ENCODE measurements around the gene TMEM168. TPM values are rescaled to one million over a fixed set of nuclear protein-coding genes. Genes with fewer than 3 reads are reported as not detected.

The TMEM168 gene
- total and polyA plus RNA-seq, 2 of the 13 experiments (the other 11 are each of a cell fraction or from before 2014, with no cell fraction given): 8.7 to 15.7 TPM

DNA sequence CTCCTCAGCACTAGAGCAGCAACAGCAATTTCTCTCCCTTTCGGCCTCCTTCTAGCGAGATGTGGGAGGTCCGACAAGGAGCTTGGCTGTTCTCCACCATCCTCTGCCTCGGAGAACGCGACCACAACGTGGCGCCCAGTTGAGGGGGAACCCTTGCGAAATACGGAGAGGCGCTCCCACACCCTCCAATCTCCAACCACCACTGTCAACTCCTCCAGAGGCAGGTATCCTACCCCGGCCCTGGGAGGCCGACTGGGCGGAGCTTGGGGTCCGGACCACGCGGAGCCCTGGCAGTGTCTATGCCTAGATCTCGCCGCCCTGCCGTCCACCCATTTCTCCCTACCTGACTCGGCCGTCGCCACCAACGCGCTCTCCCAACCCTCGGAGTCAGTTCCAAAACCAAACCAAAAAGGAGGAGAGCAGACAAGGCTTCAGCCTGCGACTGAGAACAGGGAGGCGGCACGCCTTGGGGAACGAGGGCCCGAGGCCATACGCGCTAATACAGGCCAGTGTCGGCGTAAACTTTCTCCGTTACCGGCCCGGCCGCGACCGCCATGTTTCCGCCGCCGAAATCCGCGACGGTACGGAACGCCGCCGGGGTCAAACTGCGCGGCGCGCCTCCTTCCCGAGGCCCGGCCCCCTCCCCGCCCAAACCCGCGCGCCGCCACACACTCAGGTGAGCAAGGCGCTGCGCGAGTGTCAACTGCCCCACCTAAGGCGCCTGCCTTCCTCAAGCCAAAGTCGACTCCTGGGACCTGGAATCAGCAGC lies at the start of gene TMEM168 (continued):
- TF ChIP-seq ZNF616 (CRISPR knock-in tag; IDR thresholded peaks at IDR 0.05; ENCODE audit: low read depth): peak; percentile 80; the same call in 1 of the 2 replicates
- TF ChIP-seq SNAI1 (CRISPR knock-in tag; IDR thresholded peaks at IDR 0.05; ENCODE audit: borderline replicate concordance): no peak
- TF ChIP-seq RFXAP (CRISPR knock-in tag; IDR thresholded peaks at IDR 0.05; ENCODE audit: borderline replicate concordance): no peak
- no peak for TF ChIP-seq PTBP1 (IDR thresholded peaks at IDR 0.05; ENCODE audit: low read depth, low read length, poor library complexity, severe bottlenecking)
- TF ChIP-seq ZNF451 (CRISPR knock-in tag; IDR thresholded peaks at IDR 0.05): no peak; the same call in 1 of the 2 replicates
- TF ChIP-seq, protein P1, sequence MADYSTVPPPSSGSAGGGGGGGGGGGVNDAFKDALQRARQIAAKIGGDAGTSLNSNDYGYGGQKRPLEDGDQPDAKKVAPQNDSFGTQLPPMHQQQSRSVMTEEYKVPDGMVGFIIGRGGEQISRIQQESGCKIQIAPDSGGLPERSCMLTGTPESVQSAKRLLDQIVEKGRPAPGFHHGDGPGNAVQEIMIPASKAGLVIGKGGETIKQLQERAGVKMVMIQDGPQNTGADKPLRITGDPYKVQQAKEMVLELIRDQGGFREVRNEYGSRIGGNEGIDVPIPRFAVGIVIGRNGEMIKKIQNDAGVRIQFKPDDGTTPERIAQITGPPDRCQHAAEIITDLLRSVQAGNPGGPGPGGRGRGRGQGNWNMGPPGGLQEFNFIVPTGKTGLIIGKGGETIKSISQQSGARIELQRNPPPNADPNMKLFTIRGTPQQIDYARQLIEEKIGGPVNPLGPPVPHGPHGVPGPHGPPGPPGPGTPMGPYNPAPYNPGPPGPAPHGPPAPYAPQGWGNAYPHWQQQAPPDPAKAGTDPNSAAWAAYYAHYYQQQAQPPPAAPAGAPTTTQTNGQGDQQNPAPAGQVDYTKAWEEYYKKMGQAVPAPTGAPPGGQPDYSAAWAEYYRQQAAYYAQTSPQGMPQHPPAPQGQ (CRISPR knock-in tag; IDR thresholded peaks at IDR 0.05; ENCODE audit: borderline replicate concordance): no peak
- TF ChIP-seq ZNF883 (CRISPR knock-in tag; IDR thresholded peaks at IDR 0.05; ENCODE audit: not compliant biosample characterization): no peak
- no peak for TF ChIP-seq CHCHD3 (CRISPR knock-in tag; IDR thresholded peaks at IDR 0.05)
- no peak for TF ChIP-seq NFE2 (CRISPR knock-in tag; IDR thresholded peaks at IDR 0.05)
- no peak for TF ChIP-seq ZNF282 (IDR thresholded peaks at IDR 0.05; ENCODE audit: partially characterized antibody)
- no peak; the same call in 1 of the 2 replicates for TF ChIP-seq ZNF629 (CRISPR knock-in tag; conservative IDR thresholded peaks at IDR 0.05)
- TF ChIP-seq THYN1 (CRISPR knock-in tag; IDR thresholded peaks at IDR 0.05; ENCODE audit: borderline replicate concordance, low read depth): no peak
- TF ChIP-seq ZKSCAN5 (CRISPR knock-in tag; IDR thresholded peaks at IDR 0.05): peak; percentile 74
- no peak for TF ChIP-seq ZSCAN31 (CRISPR knock-in tag; IDR thresholded peaks at IDR 0.05; ENCODE audit: low read depth)
- TF ChIP-seq ZNF512B (CRISPR knock-in tag; IDR thresholded peaks at IDR 0.05; ENCODE audit: borderline replicate concordance): no peak
- peak; percentile 75 for TF ChIP-seq ZNF781 (CRISPR knock-in tag; IDR thresholded peaks at IDR 0.05; ENCODE audit: borderline replicate concordance, not compliant biosample characterization)
- TF ChIP-seq POLR2G (IDR thresholded peaks at IDR 0.05; ENCODE audit: low read depth, low read length): peak; percentile 71
- TF ChIP-seq, protein P2, sequence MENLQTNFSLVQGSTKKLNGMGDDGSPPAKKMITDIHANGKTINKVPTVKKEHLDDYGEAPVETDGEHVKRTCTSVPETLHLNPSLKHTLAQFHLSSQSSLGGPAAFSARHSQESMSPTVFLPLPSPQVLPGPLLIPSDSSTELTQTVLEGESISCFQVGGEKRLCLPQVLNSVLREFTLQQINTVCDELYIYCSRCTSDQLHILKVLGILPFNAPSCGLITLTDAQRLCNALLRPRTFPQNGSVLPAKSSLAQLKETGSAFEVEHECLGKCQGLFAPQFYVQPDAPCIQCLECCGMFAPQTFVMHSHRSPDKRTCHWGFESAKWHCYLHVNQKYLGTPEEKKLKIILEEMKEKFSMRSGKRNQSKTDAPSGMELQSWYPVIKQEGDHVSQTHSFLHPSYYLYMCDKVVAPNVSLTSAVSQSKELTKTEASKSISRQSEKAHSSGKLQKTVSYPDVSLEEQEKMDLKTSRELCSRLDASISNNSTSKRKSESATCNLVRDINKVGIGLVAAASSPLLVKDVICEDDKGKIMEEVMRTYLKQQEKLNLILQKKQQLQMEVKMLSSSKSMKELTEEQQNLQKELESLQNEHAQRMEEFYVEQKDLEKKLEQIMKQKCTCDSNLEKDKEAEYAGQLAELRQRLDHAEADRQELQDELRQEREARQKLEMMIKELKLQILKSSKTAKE (CRISPR knock-in tag; IDR thresholded peaks at IDR 0.05; ENCODE audit: borderline replicate concordance): no peak
- TF ChIP-seq PITX1 (CRISPR knock-in tag; IDR thresholded peaks at IDR 0.05): no peak
- TF ChIP-seq, protein P3, sequence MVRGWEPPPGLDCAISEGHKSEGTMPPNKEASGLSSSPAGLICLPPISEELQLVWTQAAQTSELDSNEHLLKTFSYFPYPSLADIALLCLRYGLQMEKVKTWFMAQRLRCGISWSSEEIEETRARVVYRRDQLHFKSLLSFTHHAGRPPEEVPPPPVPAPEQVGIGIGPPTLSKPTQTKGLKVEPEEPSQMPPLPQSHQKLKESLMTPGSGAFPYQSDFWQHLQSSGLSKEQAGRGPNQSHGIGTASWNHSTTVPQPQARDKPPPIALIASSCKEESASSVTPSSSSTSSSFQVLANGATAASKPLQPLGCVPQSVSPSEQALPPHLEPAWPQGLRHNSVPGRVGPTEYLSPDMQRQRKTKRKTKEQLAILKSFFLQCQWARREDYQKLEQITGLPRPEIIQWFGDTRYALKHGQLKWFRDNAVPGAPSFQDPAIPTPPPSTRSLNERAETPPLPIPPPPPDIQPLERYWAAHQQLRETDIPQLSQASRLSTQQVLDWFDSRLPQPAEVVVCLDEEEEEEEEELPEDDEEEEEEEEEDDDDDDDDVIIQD (CRISPR knock-in tag; IDR thresholded peaks at IDR 0.05; ENCODE audit: low read depth): no peak
